Myocyte (in vitro differentiated cells): ENCODE data around the gene CSNK1E. TPM values are rescaled to one million over a fixed set of nuclear protein-coding genes. Genes with fewer than 3 reads are reported as not detected.

ENCODE experiments used
- DNase-seq: peaks from one replicate; pipeline ENCODE4 v3.0.0-alpha.2; 2012; ENCODE audit warnings: low read depth
- total RNA-seq: library from RNA; depleted of rRNA; stranded (reverse); fragments of >200 nt; gene quantifications from 2 replicates; pipeline ENCODE4 v1.2.3, GENCODE V29; 2014

CSNK1E gene
- total RNA-seq, 1 donor from 2014 or later = 111 TPM

DNA sequence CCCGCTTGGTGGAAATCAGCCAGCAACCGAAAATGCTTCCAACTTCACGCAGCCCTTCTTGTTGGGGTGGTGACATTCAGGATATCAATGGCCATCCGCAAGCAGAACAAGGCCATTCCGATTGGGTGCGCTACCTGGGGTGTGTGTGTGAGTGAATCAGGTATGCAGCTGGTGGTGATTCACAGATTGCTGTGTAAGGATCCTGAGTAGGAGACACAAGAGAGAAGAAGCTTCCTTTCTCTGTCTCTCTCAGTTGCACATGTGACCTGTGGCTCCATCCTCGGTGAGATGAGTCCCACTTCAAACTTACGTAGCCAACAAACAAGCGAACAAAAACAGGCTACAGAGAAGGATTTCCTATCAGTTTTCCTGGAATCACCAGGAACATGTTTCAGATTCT is 34.8 kb downstream of the CSNK1E start:
- DNase-seq = no peak

DNA sequence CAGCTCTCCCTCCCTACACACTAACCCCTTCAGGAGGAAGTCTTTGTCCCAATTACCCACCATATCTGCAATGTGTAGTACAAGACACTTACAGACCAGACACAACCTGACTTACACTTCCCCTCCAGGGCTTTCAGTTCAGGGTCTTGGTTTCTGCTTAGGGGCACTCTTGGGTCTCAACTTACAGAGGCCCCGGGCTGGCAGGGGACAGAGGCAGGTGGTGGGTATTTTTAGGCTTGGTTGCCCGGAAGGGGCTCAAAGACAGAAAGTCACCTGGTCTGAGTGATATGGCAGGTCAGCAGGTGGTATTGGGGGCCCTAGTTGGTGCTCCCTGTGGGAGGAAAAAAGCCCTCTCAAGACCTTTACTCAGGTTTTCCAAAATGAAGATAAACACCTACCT is 41.1 kb downstream of the CSNK1E start:
- DNase-seq = peak; percentile 44

DNA sequence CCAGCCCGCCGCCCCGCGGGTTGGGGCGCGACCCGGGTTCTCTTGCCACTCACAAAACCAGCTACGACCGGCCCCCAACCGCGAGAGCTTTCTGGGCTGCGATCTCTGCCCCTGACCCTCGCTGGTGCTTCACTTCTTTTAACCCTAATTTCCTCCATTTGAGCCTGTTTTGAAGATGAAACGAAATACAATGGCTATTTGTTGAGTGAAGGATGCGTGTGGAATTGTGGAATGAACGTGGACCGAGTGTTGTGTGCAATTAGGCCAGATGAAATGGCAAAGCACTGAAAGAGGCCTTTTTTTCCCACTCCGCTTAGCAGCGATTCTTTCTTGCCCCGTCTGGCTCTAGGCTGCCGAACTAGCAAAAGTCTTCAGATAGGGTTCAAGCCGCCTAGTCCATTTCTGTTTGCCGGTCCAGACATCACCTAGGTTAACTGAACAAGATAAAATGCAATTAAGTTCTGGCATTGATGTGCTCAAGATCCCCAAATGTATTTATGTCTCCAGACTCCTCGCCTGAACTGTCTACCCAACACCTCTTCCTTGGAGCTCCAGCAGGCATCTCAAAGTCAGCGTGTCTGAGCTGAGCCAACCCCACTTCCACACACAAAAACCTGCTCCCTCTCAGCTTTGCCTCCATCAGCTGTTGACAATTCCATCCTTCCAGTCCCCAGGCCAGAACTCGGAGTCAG is 44.0 kb downstream of the CSNK1E start:
- DNase-seq = peak; percentile 38

DNA sequence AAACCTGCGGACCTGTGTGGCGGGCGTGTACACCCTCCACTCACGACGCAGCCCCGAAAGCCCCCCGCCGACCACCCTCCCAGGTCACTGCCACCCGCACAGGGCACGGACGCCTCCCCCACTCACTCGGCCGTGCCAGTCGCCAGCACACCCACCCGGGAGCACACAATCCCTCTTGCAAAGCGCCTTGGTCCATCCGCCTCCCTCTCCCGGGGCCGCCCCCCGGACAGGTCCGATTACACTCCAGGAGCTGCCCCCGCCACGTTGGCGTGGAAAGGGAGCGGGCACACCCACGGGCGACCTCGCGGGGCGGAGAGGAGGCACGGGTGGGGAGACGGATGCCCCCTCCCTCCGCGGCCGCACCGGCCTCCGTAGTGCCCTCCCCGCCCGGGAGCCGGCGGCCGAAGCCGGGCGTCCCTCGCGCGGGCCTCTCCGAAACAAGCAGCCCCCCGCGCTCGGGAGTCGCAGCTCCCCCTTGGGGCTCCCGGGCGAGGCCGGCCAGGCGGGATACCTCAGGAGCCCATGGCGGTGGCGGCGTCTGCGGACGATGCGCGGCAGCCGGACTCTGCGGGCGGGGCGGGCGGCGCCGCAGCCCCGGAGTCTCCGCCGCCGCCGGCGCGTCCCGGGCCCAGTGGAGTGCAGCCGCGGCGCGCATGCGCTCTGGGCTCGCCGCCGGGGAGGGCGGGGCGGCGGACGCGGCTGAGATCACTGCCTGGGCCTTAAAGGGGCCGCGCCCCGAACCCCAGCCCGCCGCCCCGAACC is 44.7 kb downstream of the CSNK1E start, which contains the start of gene TMEM184B:
Gene TMEM184B, minus strand, starts transcription at position 638 of the 762 bp plus-strand sequence. CDS start 25,049 bp downstream, outside the sequence.
- peak; percentile 78 for DNase-seq

DNA sequence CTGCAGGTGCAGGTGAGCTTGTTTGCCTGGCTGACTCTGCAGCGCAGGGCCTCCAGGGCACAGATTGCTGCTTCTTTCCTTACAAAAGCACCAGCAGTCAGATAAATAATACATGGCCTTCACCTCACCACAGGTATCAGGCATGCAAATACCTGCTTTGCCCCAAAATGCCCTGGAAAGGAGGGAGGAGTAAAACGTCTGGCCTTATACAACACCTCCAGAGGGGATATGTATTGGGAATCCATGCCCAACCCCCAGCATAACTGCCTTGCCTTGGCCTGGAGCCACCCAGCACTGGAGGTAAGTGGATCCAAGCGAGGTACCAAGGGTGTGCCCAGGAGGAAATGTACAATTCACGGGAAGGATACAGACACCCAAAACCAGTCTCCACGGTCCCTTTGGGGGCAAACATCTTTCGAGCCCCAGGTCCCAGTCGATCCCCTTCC is 45.3 kb downstream of the CSNK1E start:
- DNase-seq = no peak

DNA sequence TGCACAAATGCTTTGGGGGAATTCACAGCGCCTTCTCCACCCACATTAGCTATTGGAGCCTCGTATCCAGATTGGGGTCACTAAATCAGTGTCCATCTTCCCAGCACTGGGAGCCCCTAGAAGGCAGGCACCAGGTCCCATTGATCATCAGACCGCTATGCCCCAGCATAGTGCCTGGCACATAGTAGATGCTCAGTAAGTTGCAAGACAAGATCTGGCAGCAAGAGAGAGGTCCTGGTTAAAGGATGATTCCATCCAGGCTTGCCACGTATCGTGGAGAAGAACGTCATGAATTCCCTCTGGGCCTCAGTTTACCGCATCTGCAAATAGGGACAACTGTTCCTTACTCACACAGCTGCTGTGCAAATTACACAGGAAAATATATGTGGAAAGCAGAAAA is 46.1 kb downstream of the CSNK1E start:
- no peak for DNase-seq

DNA sequence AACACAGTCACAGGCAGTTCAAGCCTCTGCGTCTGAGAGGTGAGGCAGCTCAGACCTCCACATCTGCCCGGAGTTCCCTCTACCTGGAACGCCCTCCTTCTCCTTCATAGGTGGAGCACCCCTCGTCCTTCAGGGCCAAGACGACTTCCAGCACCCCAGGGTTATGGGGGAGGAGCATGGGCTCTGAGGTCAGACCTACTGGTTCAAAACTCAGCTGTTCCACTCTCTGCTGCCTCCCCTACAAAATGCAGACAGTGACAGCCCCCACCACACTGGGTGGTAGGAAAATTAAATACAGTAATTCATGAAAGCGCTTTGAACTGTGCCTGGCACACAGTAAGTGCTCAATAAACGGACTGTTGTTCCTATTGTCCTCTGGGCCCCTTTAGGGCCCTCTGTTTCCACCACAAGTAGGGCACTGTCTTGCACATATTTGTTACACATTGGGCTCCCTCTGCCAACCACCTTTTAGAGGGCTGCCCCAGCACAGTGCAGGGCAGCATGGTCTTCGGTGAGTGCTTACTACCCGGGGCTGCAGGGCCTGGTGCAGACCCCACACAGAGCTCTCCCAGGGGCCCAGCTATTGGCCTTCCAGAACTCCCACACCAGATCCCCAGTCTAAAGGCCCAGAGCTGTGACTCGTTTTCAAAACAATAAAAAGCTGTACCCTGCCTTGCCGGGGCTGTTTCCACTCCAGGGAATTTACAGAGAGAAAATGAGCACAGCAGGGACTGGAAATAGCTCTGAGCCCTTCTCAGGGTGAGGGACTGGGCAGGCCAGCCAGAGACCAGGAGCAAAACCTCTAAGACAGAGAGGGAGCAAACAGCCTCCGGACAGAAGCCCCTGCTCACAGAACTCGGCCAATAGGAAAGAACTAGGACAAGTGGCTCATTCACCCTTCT is 46.9 kb downstream of the CSNK1E start:
- DNase-seq = no peak

DNA sequence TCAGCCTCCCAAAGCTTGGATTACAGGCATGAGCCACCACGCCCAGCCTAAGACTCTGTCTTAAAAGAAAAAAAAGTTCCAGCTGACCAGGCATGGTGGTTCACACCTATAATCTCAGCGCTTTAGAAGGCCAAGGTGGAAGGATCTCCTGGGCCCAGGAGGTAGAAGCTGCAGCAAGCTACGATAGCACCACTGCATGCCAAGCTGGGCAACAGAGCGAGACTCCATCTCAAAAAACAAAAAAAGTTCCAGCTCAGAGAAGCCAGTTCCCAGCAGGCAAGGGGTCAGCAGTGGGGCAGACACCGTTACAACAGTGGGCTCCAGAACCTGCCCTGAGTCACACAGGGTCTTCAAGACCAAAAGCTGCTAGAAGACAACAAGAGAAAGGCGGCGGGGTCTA is 47.8 kb downstream of the CSNK1E start:
- DNase-seq = no peak

DNA sequence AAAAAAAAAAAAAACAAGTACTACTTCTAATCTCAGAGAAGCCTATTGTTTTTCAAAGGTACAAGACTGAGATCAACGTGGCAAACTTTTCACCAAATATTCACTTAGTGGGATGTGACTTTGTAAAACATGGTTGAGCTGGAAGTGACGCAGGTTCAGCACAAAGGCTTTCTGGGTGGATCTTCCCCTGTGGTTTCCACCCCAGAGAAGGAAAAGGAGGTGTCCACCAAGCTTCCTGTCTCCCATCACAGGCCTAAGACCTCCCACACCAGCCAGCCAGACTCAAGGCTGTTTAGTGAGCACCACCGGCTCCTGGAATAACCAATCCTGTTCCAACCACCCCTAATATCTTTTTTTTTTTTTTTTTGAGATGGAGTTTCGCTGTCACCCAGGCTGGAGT is 50.1 kb downstream of the CSNK1E start:
- no peak for DNase-seq

DNA sequence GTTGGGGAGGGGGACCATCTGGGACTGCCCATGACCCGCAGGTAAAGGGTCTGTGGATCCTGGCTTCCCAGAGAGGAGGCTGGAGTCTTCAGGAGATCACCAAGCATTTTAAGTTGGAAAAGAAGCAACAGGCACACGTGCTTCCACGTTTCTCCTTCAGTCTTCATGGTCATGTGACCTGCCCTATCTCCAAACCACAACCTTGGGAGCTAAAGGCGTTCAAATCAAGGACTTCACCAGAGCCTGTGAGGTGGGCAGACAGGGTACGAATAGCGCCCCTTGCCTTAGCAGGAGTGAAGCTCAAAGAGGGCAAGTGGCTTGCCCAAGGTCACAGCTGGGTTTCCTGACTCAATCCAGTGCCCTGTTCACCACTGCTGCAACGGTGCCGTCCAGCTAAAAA is 51.1 kb downstream of the CSNK1E start:
- DNase-seq = no peak

DNA sequence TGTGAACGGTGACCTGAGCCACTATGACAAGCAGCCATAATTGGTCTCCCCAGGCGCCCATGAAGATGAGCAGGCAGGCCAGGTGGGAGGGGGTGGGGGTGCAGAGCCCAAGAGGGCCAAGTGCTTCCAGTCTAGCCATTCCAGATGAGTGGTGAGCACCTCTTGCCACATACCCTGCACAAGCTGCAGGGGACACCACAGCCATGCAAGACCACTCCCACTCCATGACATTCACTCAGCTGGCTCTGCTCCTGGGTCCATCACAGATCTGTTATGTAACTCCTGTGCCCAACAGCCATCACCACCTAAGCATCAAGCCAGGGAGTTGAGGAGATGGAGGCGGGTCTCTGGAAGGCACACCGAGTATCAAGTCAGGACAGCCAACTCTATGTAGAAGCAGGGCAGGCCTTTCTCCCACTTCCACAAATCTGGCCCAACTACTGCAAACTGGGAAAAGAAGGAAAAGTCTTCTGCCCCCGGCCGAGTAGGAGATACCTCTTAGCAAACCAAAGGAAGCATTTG is 52.9 kb downstream of the CSNK1E start:
- DNase-seq = no peak

DNA sequence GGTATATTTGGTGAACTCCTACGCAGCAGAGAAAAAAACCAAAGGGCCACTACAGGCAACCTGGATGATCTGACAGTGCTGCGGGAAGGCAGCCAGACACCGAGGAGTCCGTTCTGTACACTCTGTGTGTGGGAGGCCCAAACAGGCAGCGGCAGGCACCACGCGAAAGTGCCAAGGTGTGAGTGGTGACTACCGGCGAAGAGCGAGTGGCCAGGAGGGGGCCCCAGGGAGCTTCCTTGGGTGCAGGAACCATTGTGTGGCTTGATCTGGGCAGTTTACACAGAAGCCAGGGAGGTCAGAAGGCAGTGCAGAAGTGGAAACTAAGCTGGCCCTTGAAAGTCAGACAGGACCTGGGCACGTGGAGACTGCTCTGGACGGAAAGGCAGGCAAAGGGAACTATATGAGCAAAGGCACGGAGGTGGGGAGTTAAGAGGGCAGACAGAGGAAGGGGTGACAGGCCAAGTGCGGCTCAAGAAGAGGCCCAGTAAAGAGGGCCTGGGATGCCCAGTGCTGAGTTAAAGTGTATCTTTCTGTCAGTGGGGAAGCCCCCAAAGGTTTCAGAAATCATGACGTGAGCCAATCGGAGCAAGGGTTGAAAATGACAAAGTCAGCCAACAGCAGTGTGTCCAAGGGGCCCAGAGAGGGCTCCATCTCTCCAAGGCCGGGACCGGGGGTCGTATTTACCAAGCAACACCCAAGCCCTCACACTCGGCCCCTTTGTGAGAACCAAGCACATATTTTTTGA is 55.0 kb downstream of the CSNK1E start:
- peak; percentile 15 for DNase-seq

DNA sequence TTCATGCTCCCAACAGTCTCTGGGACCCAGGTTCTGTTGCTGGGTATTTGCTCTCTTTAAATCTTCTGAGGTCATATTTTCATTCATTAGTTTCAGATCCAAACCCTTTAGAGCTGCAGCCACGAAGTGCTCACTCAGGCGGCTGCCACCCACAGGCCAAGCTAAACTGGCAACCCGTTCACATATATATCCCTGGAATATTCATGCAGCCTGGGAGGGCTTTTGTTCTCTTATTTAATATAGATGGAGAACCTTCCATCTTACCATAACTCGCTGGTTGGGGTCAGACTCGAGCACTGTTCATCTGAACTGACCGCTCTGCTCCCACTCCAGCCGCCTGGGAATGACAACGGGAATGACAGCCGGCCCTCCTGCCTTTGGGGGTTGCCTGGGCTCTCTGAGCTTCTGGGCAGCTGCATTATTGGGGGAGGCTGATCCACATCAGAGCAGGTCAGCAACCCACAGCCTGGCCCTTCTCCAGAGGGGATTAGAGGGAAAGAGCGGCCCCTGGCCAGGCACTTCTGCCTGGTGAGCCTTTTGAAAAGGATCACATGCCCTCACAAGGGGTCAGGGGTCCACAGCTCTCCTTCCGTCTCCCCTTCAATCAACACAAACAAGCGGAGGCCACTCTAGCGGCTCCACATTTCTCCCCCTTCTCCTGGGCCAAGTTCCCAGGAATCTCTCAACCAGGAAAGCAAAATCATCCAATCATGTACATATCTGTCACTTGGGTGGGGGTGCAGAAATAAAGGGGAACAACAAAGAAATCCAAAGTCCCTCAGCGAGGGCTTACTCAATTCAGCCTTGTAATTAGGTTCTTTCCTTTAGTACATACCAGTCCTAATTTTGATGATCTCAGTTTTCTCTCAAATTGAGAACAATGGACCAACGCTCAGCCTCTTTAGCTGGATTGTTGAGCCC is 56.2 kb downstream of the CSNK1E start:
- DNase-seq = peak; percentile 88

DNA sequence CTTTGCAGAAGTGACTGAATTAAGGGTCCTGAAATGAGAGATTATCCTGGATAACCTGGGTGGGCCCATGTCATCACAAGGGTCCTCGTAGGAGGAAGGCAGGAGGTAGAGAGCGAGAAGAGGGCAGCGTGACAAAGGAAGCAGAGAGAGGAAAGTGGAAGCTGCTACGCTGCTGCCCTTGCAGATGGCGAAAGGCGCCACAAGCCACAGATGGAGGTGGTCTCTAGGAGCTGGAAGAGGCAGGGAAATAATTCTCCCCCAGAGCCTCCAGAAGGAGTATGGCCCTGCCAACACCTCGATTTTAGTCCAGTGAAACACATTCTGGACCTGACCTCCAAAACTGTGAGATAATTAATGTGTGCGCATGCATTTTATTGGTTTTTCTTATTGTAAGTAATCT is 57.9 kb downstream of the CSNK1E start:
- DNase-seq = no peak

DNA sequence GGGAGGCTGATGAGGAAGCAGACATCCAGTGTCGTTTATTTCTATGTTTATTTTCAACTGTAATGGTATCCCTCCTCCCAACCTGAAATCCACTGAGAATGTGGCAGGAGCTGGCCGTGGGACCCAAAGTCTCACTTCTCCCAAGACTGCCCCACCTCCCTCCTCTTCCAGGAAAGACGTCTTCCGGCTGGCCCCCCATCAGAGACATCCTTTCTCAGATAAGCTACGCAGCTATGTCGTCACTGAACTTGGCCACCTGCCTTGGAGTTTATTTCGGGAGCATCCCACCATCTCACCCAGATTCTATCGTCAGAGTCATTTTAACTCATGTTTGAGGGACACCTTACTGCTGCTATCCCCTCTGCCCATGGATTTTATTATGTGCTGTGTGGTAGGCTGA is 58.3 kb downstream of the CSNK1E start:
- DNase-seq = no peak

DNA sequence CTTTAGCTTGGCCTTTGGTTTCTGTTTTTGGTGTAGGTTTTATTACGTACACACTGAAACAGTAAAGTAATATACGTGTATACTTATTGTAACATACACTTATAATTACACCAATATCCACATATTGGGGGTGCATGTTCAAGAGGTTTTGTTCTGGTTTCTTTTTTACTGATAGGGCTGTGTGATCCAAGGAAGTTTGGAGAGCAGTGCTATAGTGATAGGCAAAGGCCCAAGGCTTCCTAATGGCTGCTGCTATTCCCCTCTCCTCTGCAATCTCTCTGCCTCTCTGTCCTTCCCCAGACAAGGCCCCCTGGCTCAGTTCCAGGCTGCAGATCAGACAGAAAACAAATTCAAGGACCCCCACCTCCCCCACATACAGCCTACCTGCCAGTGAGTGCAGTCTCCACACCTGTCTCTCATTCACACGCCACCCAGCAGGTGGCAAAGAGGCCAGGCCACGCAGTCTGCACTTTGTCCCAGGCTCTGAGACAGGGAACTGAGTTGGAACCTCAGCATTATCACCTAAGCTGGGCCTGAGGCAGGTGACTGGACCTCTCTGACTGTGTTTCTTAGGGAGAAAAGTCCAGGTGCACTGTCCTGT is 59.5 kb downstream of the CSNK1E start:
- no peak for DNase-seq

DNA sequence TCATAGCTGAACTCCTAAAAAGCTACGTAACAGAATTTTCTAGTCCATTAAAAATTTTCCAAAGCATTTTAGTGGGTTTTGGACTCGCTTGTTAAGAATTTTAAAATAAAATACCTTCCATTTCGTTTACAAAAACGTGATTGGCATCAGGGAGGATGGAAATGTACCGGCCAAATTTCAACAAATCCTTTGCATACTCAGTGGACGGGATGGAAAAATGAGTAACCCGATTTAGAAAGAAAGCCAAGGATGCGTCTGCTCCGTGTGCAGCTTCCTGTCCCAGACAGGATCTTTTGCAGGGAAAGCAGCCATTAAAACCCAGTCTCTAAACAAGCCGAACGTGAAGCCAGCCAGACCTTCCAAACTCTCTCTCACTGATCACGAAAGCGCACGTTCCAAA is 60.1 kb downstream of the CSNK1E start:
- peak; percentile 41 for DNase-seq

DNA sequence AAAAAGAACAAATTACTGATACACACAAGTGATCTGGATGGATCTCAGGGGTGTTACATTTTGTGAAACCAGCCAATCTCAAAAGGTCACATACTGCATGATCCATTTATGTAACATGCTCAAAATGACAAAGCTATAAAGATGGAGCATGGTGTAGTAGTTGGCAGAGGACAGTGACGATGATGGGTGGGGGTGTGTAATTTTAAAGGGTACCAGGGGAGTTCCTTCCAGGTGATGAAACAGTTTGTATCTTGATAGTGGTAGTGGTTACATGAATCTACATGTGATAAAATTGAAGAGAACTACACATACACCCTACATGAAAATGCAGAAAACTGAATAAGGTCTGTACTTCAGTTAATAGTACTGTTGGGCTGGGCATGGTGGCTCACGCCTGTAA is 61.5 kb downstream of the CSNK1E start:
- DNase-seq = no peak

DNA sequence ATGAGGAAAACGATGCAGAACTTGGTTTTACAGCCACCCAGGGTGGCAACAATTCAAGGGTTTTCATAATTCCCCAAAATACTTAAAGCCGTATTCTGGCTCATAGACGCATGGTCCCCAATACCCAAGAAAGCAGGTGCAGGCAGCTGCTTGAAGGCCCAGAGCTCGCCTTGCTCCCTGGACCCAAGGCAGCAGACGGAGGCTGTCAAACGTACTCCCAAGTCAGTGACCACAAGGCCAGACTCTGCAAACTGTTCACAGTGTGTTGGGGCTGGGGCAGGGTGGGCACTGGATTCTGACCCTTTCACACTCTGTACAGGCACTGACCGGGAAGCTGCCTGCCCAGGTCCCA is 65.9 kb downstream of the CSNK1E start:
- no peak for DNase-seq
